Mesendoderm (in vitro differentiated cells): ENCODE results near the gene BOC.

Source experiments
- DNase-seq: peaks from one replicate; pipeline ENCODE4 v3.0.0; 2013
- H2AK5ac ChIP-seq: 2 replicates; pipeline ENCODE4 v1.6.1; 2013; ENCODE audit warnings: low read length, inconsistent platforms
- H2BK120ac ChIP-seq: 2 replicates; pipeline ENCODE4 v1.6.1; 2013; ENCODE audit warnings: low read depth, mild to moderate bottlenecking, low read length, moderate library complexity, mixed read lengths
- H2BK15ac ChIP-seq: replicated peaks from 2 replicates; pipeline ENCODE4 v1.6.1; 2013; ENCODE audit warnings: low read depth, mild to moderate bottlenecking, moderate library complexity
- H2BK5ac ChIP-seq: 2 replicates; pipeline ENCODE4 v1.6.1; 2013; ENCODE audit warnings: low read length, inconsistent platforms
- H3K18ac ChIP-seq: 2 replicates; pipeline ENCODE4 v1.6.1; 2013; ENCODE audit warnings: mild to moderate bottlenecking, low read length, mixed read lengths
- H3K23ac ChIP-seq: one replicate; pipeline ENCODE4 v1.6.1; 2013; ENCODE audit warnings: low read length
- H3K27ac ChIP-seq: 2 replicates; pipeline ENCODE4 v1.5.1; 2013; ENCODE audit warnings: low read depth, mild to moderate bottlenecking, inconsistent platforms, low read length, moderate library complexity
- H3K27me3 ChIP-seq: 2 replicates; pipeline ENCODE4 v1.6.1; 2013; ENCODE audit warnings: low read length, control low read depth, mild to moderate bottlenecking, inconsistent platforms; ENCODE audit not compliant: insufficient read depth, poor library complexity
- H3K36me3 ChIP-seq: 2 replicates; pipeline ENCODE4 v1.6.1; 2013; ENCODE audit warnings: low read length, inconsistent platforms; ENCODE audit not compliant: control insufficient read depth, insufficient read depth
- H3K4ac ChIP-seq: one replicate; pipeline ENCODE4 v1.6.1; 2013; ENCODE audit warnings: low read depth, mild to moderate bottlenecking, low read length, moderate library complexity
- H3K4me1 ChIP-seq: 2 replicates; pipeline ENCODE4 v1.6.1; 2013; ENCODE audit warnings: low read depth, low read length, inconsistent platforms; ENCODE audit not compliant: control insufficient read depth
- H3K4me2 ChIP-seq: 2 replicates; pipeline ENCODE4 v1.6.1; 2013; ENCODE audit warnings: low read length
- H3K4me3 ChIP-seq: 2 replicates; pipeline ENCODE4 v1.5.1; 2013; ENCODE audit warnings: mild to moderate bottlenecking, low read length
- H3K56ac ChIP-seq: one replicate; pipeline ENCODE4 v1.6.1; 2013; ENCODE audit warnings: low read length
- H3K79me1 ChIP-seq: 2 replicates; pipeline ENCODE4 v1.6.1; 2013; ENCODE audit warnings: low read length, inconsistent platforms
- H3K79me2 ChIP-seq: 2 replicates; pipeline ENCODE4 v1.6.1; 2013; ENCODE audit warnings: mild to moderate bottlenecking, low read length; ENCODE audit not compliant: control insufficient read depth, insufficient read depth
- H3K9ac ChIP-seq: 2 replicates; pipeline ENCODE4 v1.6.1; 2013; ENCODE audit warnings: low read length, inconsistent platforms
- H4K5ac ChIP-seq: one replicate; pipeline ENCODE4 v1.6.1; 2013; ENCODE audit warnings: low read length
- H4K8ac ChIP-seq: one replicate; pipeline ENCODE4 v1.6.1; 2013; ENCODE audit warnings: low read depth, mild to moderate bottlenecking, control low read depth, low read length, moderate library complexity
- WGBS: extraction: QIAGEN DNeasy Blood & Tissue Kit; methylation state at CpG from one replicate; pipeline ENCODE4 v1.1.7; 2013; ENCODE audit warnings: low lambda C conversion rate, missing lambda C conversion rate; ENCODE audit not compliant: insufficient coverage; ENCODE audit errors: extremely low coverage; 5-methylcytosine and 5-hydroxymethylcytosine counted together

The BOC gene

GRCh38 chr3:113276751-113277080 is 65.4 kb downstream of the BOC start:
- Histone ChIP-seq H3K36me3 (no peaks in the 10 kb centered on the region), H3K27ac (no peak overlapping the region), H4K5ac (no peak overlapping the region), H2BK5ac (no peak overlapping the region), H3K18ac (no peak overlapping the region), H3K79me1 (no peaks in the 10 kb centered on the region), H3K27me3 (no peaks in the 10 kb centered on the region), H4K8ac (no peak overlapping the region), H3K4me1 (no peaks in the 10 kb centered on the region), H2AK5ac (no peak overlapping the region), H3K79me2 (no peaks in the 10 kb centered on the region), H3K9ac (no peak overlapping the region), H3K23ac (no peak overlapping the region), H2BK15ac (no peak overlapping the region), H3K56ac (no peak overlapping the region), H3K4me3 (no peak overlapping the region), H2BK120ac (no peak overlapping the region), H3K4ac (no peak overlapping the region), H3K4me2 (no peak overlapping the region)
- WGBS = no CpG with 5 or more reads among the region's 5 CpGs
- DNase-seq = no peak

GRCh38 chr3:113277414-113277813 is 66.1 kb downstream of the BOC start:
- H3K4me2 ChIP-seq = no peak overlapping the region
- H3K18ac ChIP-seq = no peak overlapping the region
- H3K23ac ChIP-seq = no peak overlapping the region
- H2BK120ac ChIP-seq = no peak overlapping the region
- H3K27ac ChIP-seq = no peak overlapping the region
- H3K56ac ChIP-seq = no peak overlapping the region
- no peak overlapping the region for H4K5ac ChIP-seq
- no peaks in the 10 kb centered on the region for H3K4me1 ChIP-seq
- H3K79me1 ChIP-seq = no peaks in the 10 kb centered on the region
- WGBS = no CpG with 5 or more reads among the region's 4 CpGs
- H2BK5ac ChIP-seq = no peak overlapping the region
- no peak overlapping the region for H2BK15ac ChIP-seq
- H4K8ac ChIP-seq = no peak overlapping the region
- no peak overlapping the region for H2AK5ac ChIP-seq
- H3K36me3 ChIP-seq = no peaks in the 10 kb centered on the region
- H3K4me3 ChIP-seq = no peak overlapping the region
- no peaks in the 10 kb centered on the region for H3K27me3 ChIP-seq
- no peaks in the 10 kb centered on the region for H3K79me2 ChIP-seq
- no peak for DNase-seq
- no peak overlapping the region for H3K4ac ChIP-seq
- no peak overlapping the region for H3K9ac ChIP-seq

GRCh38 chr3:113277941-113278598 is 66.7 kb downstream of the BOC start:
- no peaks in the 10 kb centered on the region for H3K79me1 ChIP-seq
- no peak overlapping the region for H2AK5ac ChIP-seq
- H3K27me3 ChIP-seq = no peaks in the 10 kb centered on the region
- H3K4me2 ChIP-seq = no peak overlapping the region
- H3K56ac ChIP-seq = no peak overlapping the region
- WGBS = no CpG with 5 or more reads among the region's 17 CpGs
- no peak overlapping the region for H3K4ac ChIP-seq
- no peak overlapping the region for H2BK5ac ChIP-seq
- no peak overlapping the region for H3K4me3 ChIP-seq
- H3K23ac ChIP-seq = no peak overlapping the region
- H3K36me3 ChIP-seq = no peaks in the 10 kb centered on the region
- no peak overlapping the region for H4K8ac ChIP-seq
- H3K4me1 ChIP-seq = no peaks in the 10 kb centered on the region
- H4K5ac ChIP-seq = no peak overlapping the region
- no peaks in the 10 kb centered on the region for H3K79me2 ChIP-seq
- no peak overlapping the region for H2BK15ac ChIP-seq
- no peak overlapping the region for H3K18ac ChIP-seq
- DNase-seq = peak; percentile 58
- H3K9ac ChIP-seq = no peak overlapping the region
- no peak overlapping the region for H2BK120ac ChIP-seq
- H3K27ac ChIP-seq = no peak overlapping the region

GRCh38 chr3:113278599-113278955 is 67.2 kb downstream of the BOC start:
- no peaks in the 10 kb centered on the region for H3K79me1 ChIP-seq
- no peak overlapping the region for H3K56ac ChIP-seq
- no peak overlapping the region for H2BK15ac ChIP-seq
- no peaks in the 10 kb centered on the region for H3K4me1 ChIP-seq
- H2AK5ac ChIP-seq = no peak overlapping the region
- no peak overlapping the region for H3K18ac ChIP-seq
- H3K9ac ChIP-seq = no peak overlapping the region
- H4K5ac ChIP-seq = no peak overlapping the region
- no peak overlapping the region for H4K8ac ChIP-seq
- H3K4me3 ChIP-seq = no peak overlapping the region
- H3K4me2 ChIP-seq = no peak overlapping the region
- H3K79me2 ChIP-seq = no peaks in the 10 kb centered on the region
- no peaks in the 10 kb centered on the region for H3K27me3 ChIP-seq
- no peak for DNase-seq
- H2BK5ac ChIP-seq = no peak overlapping the region
- H3K23ac ChIP-seq = no peak overlapping the region
- WGBS = no CpG with 5 or more reads among the region's 11 CpGs
- no peaks in the 10 kb centered on the region for H3K36me3 ChIP-seq
- H3K27ac ChIP-seq = no peak overlapping the region
- H3K4ac ChIP-seq = no peak overlapping the region
- H2BK120ac ChIP-seq = no peak overlapping the region

DNA sequence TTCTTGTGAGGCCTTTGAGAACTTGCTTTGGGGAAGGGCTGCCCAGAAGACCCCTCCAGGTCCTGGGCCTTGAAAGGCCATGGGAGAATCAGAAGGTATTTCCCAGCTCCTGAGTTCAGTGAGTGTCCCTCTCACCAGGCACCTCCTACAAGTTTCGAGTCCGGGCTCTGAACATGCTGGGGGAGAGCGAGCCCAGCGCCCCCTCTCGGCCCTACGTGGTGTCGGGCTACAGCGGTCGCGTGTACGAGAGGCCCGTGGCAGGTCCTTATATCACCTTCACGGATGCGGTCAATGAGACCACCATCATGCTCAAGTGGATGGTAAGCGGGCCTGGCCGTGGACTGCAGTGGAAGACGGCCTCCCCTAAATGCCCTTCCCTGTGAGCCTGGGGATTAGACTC is 68.3 kb downstream of the BOC start:
- Histone ChIP-seq H3K79me2 (no peaks in the 10 kb centered on the region), H3K23ac (no peak overlapping the region), H4K5ac (no peak overlapping the region), H3K9ac (no peak overlapping the region), H3K36me3 (no peaks in the 10 kb centered on the region), H3K27ac (no peak overlapping the region), H3K18ac (no peak overlapping the region), H3K56ac (no peak overlapping the region), H4K8ac (no peak overlapping the region), H3K4me1 (no peaks in the 10 kb centered on the region), H2BK120ac (no peak overlapping the region), H3K79me1 (no peaks in the 10 kb centered on the region), H2BK5ac (no peak overlapping the region), H2AK5ac (no peak overlapping the region), H3K4me2 (no peak overlapping the region), H3K27me3 (no peaks in the 10 kb centered on the region), H2BK15ac (no peak overlapping the region), H3K4me3 (no peak overlapping the region), H3K4ac (no peak overlapping the region)
- no CpG with 5 or more reads among the region's 17 CpGs for WGBS
- peak; percentile 23 for DNase-seq

DNA sequence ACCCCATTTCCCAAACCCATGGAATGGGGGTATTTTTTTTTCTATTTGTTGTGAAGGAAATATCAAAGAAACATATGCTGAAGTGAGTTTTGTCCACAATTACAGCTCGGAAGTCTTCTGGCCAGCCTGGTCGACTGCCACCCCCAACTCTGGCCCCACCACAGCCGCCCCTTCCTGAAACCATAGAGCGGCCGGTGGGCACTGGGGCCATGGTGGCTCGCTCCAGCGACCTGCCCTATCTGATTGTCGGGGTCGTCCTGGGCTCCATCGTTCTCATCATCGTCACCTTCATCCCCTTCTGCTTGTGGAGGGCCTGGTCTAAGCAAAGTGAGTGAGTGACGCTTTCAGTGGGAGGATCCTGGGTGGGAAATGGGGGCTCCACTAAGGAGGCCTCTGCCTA is 71.9 kb downstream of the BOC start:
- no CpG with 5 or more reads among the region's 12 CpGs for WGBS
- Histone ChIP-seq H3K27ac (no peak overlapping the region), H3K4ac (no peak overlapping the region), H3K36me3 (no peaks in the 10 kb centered on the region), H3K9ac (no peak overlapping the region), H3K4me2 (no peak overlapping the region), H4K5ac (no peak overlapping the region), H3K27me3 (no peaks in the 10 kb centered on the region), H2BK15ac (no peak overlapping the region), H2AK5ac (no peak overlapping the region), H4K8ac (no peak overlapping the region), H3K79me1 (no peaks in the 10 kb centered on the region), H3K4me1 (no peaks in the 10 kb centered on the region), H3K79me2 (no peaks in the 10 kb centered on the region), H3K56ac (no peak overlapping the region), H3K4me3 (no peak overlapping the region), H2BK120ac (no peak overlapping the region), H3K23ac (no peak overlapping the region), H2BK5ac (no peak overlapping the region), H3K18ac (no peak overlapping the region)
- no peak for DNase-seq
